ENCODE results near the gene ATP6V1A. TPM values are rescaled to one million over a fixed set of nuclear protein-coding genes. Genes with fewer than 3 reads are reported as not detected.

Gene ATP6V1A
- total RNA-seq, 1 experiment from 2014 or later: 67.4 TPM

Other genes starting within 250 kb of the ATP6V1A start
- gene SPICE1, start 231.9 kb upstream of the ATP6V1A start, total RNA-seq (2014; rRNA removed; shearing (Covaris generic)): 11.2 and 13.0 TPM in 2 replicates
- not detected in 2 replicates for gene SIDT1, start 214.5 kb upstream of the ATP6V1A start, total RNA-seq (2014; rRNA removed; shearing (Covaris generic))
- 7.3 and 8.1 TPM in 2 replicates for gene USF3, start 50.4 kb upstream of the ATP6V1A start, total RNA-seq (2014; rRNA removed; shearing (Covaris generic))
- gene NAA50, start 786 bp upstream of the ATP6V1A start, total RNA-seq (2014; rRNA removed; shearing (Covaris generic)): 149 and 159 TPM in 2 replicates
- gene GRAMD1C, start 91.8 kb downstream of the ATP6V1A start, total RNA-seq (2014; rRNA removed; shearing (Covaris generic)): 1.0 and 4.1 TPM in 2 replicates
- gene ZDHHC23, start 201.0 kb downstream of the ATP6V1A start, total RNA-seq (2014; rRNA removed; shearing (Covaris generic)): 4.4 and 6.4 TPM in 2 replicates

Measured in H7 (cell line).